ENCODE results near the gene CIITA.

- TF ChIP-seq POLR2AphosphoS5 (IDR thresholded peaks at IDR 0.05) (no peak), CTCF (IDR thresholded peaks at IDR 0.05) (no peak)
Observed at GRCh38 chr16:10836174-10836853, 40.7 kb upstream of the CIITA start.
